ENCODE measurements around the gene FANCC. TPM values are rescaled to one million over a fixed set of nuclear protein-coding genes. Genes with fewer than 3 reads are reported as not detected.

FANCC gene
- total RNA-seq, 2 donors from 2014 or later = 10.5 to 23.6 TPM

DNA sequence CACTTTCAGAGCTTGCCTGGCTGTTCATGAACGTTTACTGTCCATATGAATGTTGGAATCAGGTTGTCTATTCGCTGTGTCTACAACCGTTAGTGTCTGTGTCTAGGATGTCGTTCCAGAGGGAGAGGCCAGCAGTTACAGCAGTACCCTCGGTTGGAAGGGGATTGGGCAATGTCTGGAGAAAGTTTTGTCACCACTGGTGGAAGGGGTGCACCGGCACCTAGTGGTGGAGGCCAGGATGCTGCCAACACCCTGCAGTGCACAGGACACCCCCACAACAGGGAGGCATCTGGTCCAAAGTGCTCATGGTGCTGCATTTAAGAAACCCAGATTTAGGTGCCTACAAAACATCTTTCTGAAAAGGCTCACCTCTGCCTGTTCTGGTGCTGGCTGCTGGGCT, 220.7 kb downstream of the FANCC start:
- intact Hi-C loops (cut with DNase I) = no loop called here
- no peaks in the 10 kb centered on the region for H3K27me3 ChIP-seq
- TF ChIP-seq CTCF (IDR thresholded peaks at IDR 0.05) = no peak
- H3K36me3 ChIP-seq = no peaks in the 10 kb centered on the region
- H3K9ac ChIP-seq (ENCODE audit: low read depth in 2 of 2, low read length in 2 of 2) = no peak overlapping the region
- no peak overlapping the region for H3K4me3 ChIP-seq
- H3K9me3 ChIP-seq = no peaks in the 10 kb centered on the region
- no peak overlapping the region for H3K27ac ChIP-seq
- H3K4me1 ChIP-seq = peaks cover 6% of the 10 kb centered on the region
- DNase-seq = no peak

DNA sequence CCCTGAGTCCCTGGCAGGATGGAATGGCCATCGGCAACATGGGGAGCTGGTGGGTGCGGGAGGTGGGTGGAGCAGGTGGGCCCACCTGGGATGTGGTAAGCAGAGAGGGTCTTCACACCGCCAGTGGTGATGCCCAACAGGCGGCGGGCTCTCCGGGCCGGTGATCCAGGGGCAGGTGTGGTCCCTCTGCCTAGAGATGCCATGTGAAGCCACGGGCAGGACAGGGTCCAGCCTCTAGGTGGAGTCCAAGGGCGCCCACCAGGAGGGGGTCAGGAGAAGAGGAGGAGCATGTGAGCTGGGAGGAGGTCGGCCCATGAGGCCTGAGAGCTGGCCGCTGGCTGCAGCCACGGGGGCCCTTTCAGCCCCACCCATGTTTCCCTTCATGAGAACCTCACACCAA, 221.1 kb downstream of the FANCC start:
- H3K27ac ChIP-seq = no peak overlapping the region

DNA sequence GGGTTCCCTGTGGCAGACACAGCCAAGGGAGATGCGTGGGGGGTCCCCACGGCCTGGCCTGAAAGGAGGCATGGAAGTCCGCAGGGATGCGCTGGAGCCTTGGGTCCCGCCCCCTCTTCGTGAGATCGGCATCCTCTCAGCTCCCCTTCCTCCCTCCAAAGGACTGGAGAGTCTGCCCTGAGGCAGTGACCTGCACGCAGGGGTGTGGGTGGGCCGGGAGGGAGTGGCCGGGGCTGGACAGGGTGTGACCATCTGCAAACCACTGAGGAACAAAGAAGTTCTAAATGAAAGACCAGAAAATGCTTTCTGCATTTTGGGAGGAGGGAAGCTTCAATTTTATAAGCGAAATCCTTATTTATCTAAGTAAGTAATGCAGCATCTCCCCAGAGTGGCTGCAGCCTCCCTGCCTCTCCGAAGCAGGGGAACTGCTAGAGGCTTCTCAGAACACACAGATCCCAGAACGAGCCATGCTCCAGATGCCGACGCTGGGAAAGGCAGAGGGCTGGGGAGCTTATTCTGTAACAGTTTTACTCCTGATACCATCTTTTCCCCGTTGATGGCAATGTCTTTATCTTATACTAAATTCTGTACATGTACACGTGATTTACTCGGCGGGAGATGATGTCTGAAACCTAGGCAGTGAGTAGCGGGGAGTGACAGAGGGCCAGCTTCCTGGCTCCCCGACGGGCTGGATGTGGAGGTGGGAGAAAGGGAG, 221.7 kb downstream of the FANCC start:
- DNase-seq = no peak

More for the DNA sequence above, 221.1 kb downstream of the FANCC start:
- no peak for TF ChIP-seq CTCF (IDR thresholded peaks at IDR 0.05)
- DNase-seq = no peak
- Histone ChIP-seq H3K4me3 (no peak overlapping the region), H3K36me3 (no peaks in the 10 kb centered on the region), H3K27me3 (no peaks in the 10 kb centered on the region), H3K9ac (ENCODE audit: low read depth in 2 of 2, low read length in 2 of 2) (no peak overlapping the region), H3K9me3 (no peaks in the 10 kb centered on the region), H3K4me1 (peaks cover 7% of the 10 kb centered on the region)
- intact Hi-C loops (cut with DNase I) = no loop called here

GRCh38 chr9:95094002-95094401, 223.5 kb downstream of the FANCC start:
- peak overlapping the region in 1 of 2 donors; percentile 84 for H3K9ac ChIP-seq (ENCODE audit: low read depth in 2 of 2, low read length in 2 of 2)
- TF ChIP-seq CTCF (IDR thresholded peaks at IDR 0.05) = no peak
- H3K9me3 ChIP-seq = no peaks in the 10 kb centered on the region
- H3K27ac ChIP-seq = no peak overlapping the region
- H3K4me1 ChIP-seq = peaks cover 7% of the 10 kb centered on the region
- no peaks in the 10 kb centered on the region for H3K27me3 ChIP-seq
- H3K36me3 ChIP-seq = no peaks in the 10 kb centered on the region
- H3K4me3 ChIP-seq = no peak overlapping the region
- no peak for DNase-seq
- intact Hi-C loops (cut with DNase I) = no loop called here

More for the DNA sequence above, 221.7 kb downstream of the FANCC start:
- Histone ChIP-seq H3K9ac (ENCODE audit: low read depth in 2 of 2, low read length in 2 of 2) (peak overlapping the region in 1 of 2 donors; percentile 5), H3K27ac (no peak overlapping the region), H3K4me3 (no peak overlapping the region), H3K4me1 (peaks cover 7% of the 10 kb centered on the region), H3K27me3 (no peaks in the 10 kb centered on the region), H3K36me3 (no peaks in the 10 kb centered on the region), H3K9me3 (no peaks in the 10 kb centered on the region)
- intact Hi-C loops (cut with DNase I) = no loop called here
- no peak for TF ChIP-seq CTCF (IDR thresholded peaks at IDR 0.05)

DNA sequence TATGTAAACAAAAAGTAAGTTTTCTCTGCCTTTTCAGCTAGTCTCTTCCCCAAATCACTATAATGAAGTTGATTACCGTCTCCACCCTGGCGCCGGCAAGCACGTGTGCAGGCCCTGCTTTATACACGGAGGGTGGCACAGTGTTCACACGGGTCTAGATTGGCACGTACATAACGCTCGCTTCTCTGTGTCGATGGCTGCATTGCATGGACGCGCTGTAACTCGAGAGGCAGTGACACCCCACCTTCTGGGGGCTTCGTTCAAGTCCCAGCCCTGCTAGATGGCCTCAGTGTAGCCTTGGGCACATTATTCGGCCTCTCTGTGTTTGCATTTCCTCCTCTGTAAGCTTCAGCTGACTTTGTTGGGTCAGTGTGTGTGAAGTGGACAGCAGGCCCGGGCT, 223.9 kb downstream of the FANCC start:
- intact Hi-C loops (cut with DNase I) = no loop called here
- Histone ChIP-seq H3K9ac (ENCODE audit: low read depth in 2 of 2, low read length in 2 of 2) (peak overlapping the region; percentile 14 to 84), H3K4me3 (no peak overlapping the region), H3K36me3 (no peaks in the 10 kb centered on the region), H3K9me3 (no peaks in the 10 kb centered on the region), H3K27me3 (no peaks in the 10 kb centered on the region), H3K27ac (no peak overlapping the region), H3K4me1 (peaks cover 7% of the 10 kb centered on the region)
- no peak for DNase-seq
- TF ChIP-seq CTCF (IDR thresholded peaks at IDR 0.05) = no peak
